SK-N-SH (cell line): ENCODE measurements around the gene ATG16L1. TPM values are rescaled to one million over a fixed set of nuclear protein-coding genes. Genes with fewer than 3 reads are reported as not detected.

Experiments
- CTCF ChIA-PET: fragments of 300-600, 350-600 bp; formaldehyde crosslinking; extraction: SDS; loops from one replicate; lab custom pipeline; 2021; lab: Yijun Ruan, JAX
- POLR2A ChIA-PET: fragments of 350-600 bp; sonication (Branson Sonifier 250); formaldehyde crosslinking; extraction: SDS; loops from one replicate; lab custom pipeline; 2020; ENCODE audit warnings: antibody characterized with exemption, inconsistent platforms; lab: Yijun Ruan, JAX
- DNase-seq: peaks from one replicate; pipeline ENCODE4 v3.0.0; 2012
- H2AFZ ChIP-seq: fragments of 200-600 bp; sonication (generic); 2 replicates; pipeline ENCODE4 v1.8.1; 2016; ENCODE audit warnings: antibody characterized with exemption, mild to moderate bottlenecking, low read depth
- H3F3A ChIP-seq: fragments of 200-600 bp; sonication (generic); replicated peaks from 2 replicates; pipeline ENCODE3; 2016; ENCODE audit warnings: antibody characterized with exemption, mild to moderate bottlenecking; ENCODE audit not compliant: insufficient read depth
- H3K27ac ChIP-seq, 2 experiments: fragments of 200-500 bp in 1 of 2; fragments of 200-600 bp in 1 of 2; sonication (Bioruptor generic) in 1 of 2; sonication (generic), shearing (Covaris generic) in 1 of 2; 2 replicates each; pipeline versions ENCODE4 v1.5.1 to v1.6.1; 2014 to 2016; ENCODE audit warnings: low read depth in 2 of 2, inconsistent platforms in 1 of 2, low read length in 1 of 2, mild to moderate bottlenecking in 1 of 2, mixed read lengths in 1 of 2
- H3K27me3 ChIP-seq: fragments of 200-600 bp; sonication (generic), shearing (Covaris generic); 2 replicates; pipeline ENCODE4 v1.6.1; 2016; ENCODE audit warnings: mixed run types; ENCODE audit not compliant: insufficient read depth
- H3K36me3 ChIP-seq, 2 experiments: fragments of 200-500 bp in 1 of 2; fragments of 200-600 bp in 1 of 2; sonication (Bioruptor generic) in 1 of 2; sonication (generic) in 1 of 2; replicated peaks in 1 of 2; 2 replicates each; pipeline versions ENCODE3 to v1.5.1; 2014 to 2016; ENCODE audit warnings: low read length in 1 of 2, mild to moderate bottlenecking in 1 of 2; ENCODE audit not compliant: insufficient read depth in 2 of 2, control insufficient read depth in 1 of 2
- H3K4me1 ChIP-seq, 2 experiments: fragments of 200-500 bp in 1 of 2; fragments of 200-600 bp in 1 of 2; sonication (Bioruptor generic) in 1 of 2; sonication (generic), shearing (Covaris generic) in 1 of 2; 2 replicates each; pipeline versions ENCODE4 v1.5.1 to v1.6.1; 2014 to 2016; ENCODE audit warnings: low read depth in 1 of 2, low read length in 1 of 2, mixed run types in 1 of 2; ENCODE audit not compliant: insufficient read depth in 2 of 2, control insufficient read depth in 1 of 2
- H3K4me2 ChIP-seq: fragments of 200-600 bp; sonication (generic), shearing (Covaris generic); 2 replicates; pipeline ENCODE4 v1.6.1; 2017; ENCODE audit warnings: mixed run types
- H3K4me3 ChIP-seq, 2 experiments: fragments of 200-500 bp in 1 of 2; fragments of 200-600 bp in 1 of 2; sonication (Bioruptor generic) in 1 of 2; sonication (generic), shearing (Covaris generic) in 1 of 2; 2 replicates each; pipeline versions ENCODE4 v1.5.1 to v1.8.1; 2014 to 2016; ENCODE audit warnings: low read depth in 2 of 2, inconsistent platforms in 1 of 2, low read length in 1 of 2, mild to moderate bottlenecking in 1 of 2, mixed read lengths in 1 of 2, moderate library complexity in 1 of 2
- H3K79me2 ChIP-seq: fragments of 200-600 bp; sonication (generic); 2 replicates; pipeline ENCODE4 v1.8.1; 2017; ENCODE audit warnings: mild to moderate bottlenecking; ENCODE audit not compliant: insufficient read depth
- H3K9ac ChIP-seq: fragments of 200-600 bp; sonication (generic); 2 replicates; pipeline ENCODE4 v1.6.1; 2017; ENCODE audit warnings: mixed run types
- H3K9me2 ChIP-seq: fragments of 200-600 bp; sonication (generic); 2 replicates; pipeline ENCODE4 v1.6.1; 2017; ENCODE audit warnings: mixed run types
- H3K9me3 ChIP-seq: fragments of 200-600 bp; sonication (generic); 2 replicates; pipeline ENCODE4 v1.6.1; 2017; ENCODE audit warnings: mixed run types, mild to moderate bottlenecking, moderate library complexity
- H4K20me1 ChIP-seq: fragments of 200-600 bp; sonication (generic); 2 replicates; pipeline ENCODE4 v1.6.1; 2017; ENCODE audit warnings: mild to moderate bottlenecking, mixed run types; ENCODE audit not compliant: insufficient read depth
- CHD2 ChIP-seq: fragments of 150-350 bp; IDR thresholded peaks from 2 replicates; pipeline ENCODE4 v1.6.1; 2018; ENCODE audit warnings: low read length; ENCODE audit not compliant: partially characterized antibody
- EZH2phosphoT487 ChIP-seq: fragments of 200-600 bp; sonication (generic); IDR thresholded peaks from 2 replicates; pipeline ENCODE4 v1.6.1; 2017; ENCODE audit warnings: low read depth, mixed run types, mild to moderate bottlenecking, antibody characterized with exemption, moderate library complexity, borderline replicate concordance
- FOXJ3 ChIP-seq: sonication (generic); formaldehyde crosslinking; IDR thresholded peaks from 2 replicates; pipeline ENCODE4 v1.5.1; 2020; ENCODE audit warnings: mild to moderate bottlenecking, missing genetic modification reagents
- FOXM1 ChIP-seq: IDR thresholded peaks from 2 replicates; pipeline ENCODE4 v1.4.0; 2012; ENCODE audit warnings: low read depth, mild to moderate bottlenecking
- GABPA ChIP-seq: IDR thresholded peaks from 2 replicates; pipeline ENCODE4 v1.4.0; 2012; ENCODE audit warnings: low read depth, mild to moderate bottlenecking
- GATA2 ChIP-seq: sonication (generic); formaldehyde crosslinking; IDR thresholded peaks from 2 replicates; pipeline ENCODE4 v1.5.0; 2020; ENCODE audit warnings: mild to moderate bottlenecking, missing genetic modification reagents
- NRF1 ChIP-seq: IDR thresholded peaks from 2 replicates; pipeline ENCODE4 v1.6.1; 2012; ENCODE audit warnings: low read depth, mild to moderate bottlenecking, low read length
- POLR2AphosphoS5 ChIP-seq: IDR thresholded peaks from 2 replicates; pipeline ENCODE4 v1.6.1; 2012; ENCODE audit warnings: low read depth, low read length
- RCOR1 ChIP-seq: fragments of 150-350 bp; IDR thresholded peaks from 2 replicates; pipeline ENCODE4 v1.6.1; 2017; ENCODE audit warnings: antibody characterized with exemption, low read length
- REST ChIP-seq: IDR thresholded peaks from 2 replicates; pipeline ENCODE4 v1.6.1; 2012; ENCODE audit warnings: mild to moderate bottlenecking, low read depth, low read length, moderate library complexity
- TEAD4 ChIP-seq: IDR thresholded peaks from 2 replicates; pipeline ENCODE4 v1.4.0; 2012; ENCODE audit warnings: mild to moderate bottlenecking, borderline replicate concordance; ENCODE audit not compliant: insufficient read depth
- USF1 ChIP-seq: IDR thresholded peaks from 2 replicates; pipeline ENCODE4 v1.4.0; 2012; ENCODE audit warnings: low read depth, borderline replicate concordance
- ZBTB33 ChIP-seq: IDR thresholded peaks from 2 replicates; pipeline ENCODE4 v1.4.0; 2012; ENCODE audit warnings: low read depth, borderline replicate concordance
- WGBS: methylation state at CpG from one replicate; pipeline ENCODE4 v1.1.6; 2017; ENCODE audit warnings: low lambda C conversion rate; 5-methylcytosine and 5-hydroxymethylcytosine counted together
- polyA plus RNA-seq, 3 experiments: library from polyadenylated mRNA; depleted of rRNA; stranded (reverse); fragments of >200 nt; gene quantifications; 2 replicates each; pipeline ENCODE4 v1.2.3, GENCODE V29; 2012

ATG16L1 gene
- polyA plus RNA-seq, 1 of the 3 experiments (the other 2 are of a cell fraction): 22.2 TPM

- no peak for TF ChIP-seq USF1
- no peak for TF ChIP-seq GABPA
- no peak for TF ChIP-seq NRF1
- no peak for TF ChIP-seq ZBTB33
These were observed 16.5 kb upstream of the ATG16L1 start (continued) for GRCh38 chr2:233234996-233235395.

- no peak overlapping the region for H2AFZ ChIP-seq
- no peak overlapping the region for H3K4me3 ChIP-seq
- H3K36me3 ChIP-seq: no peaks in the 10 kb centered on the region
- no peaks in the 10 kb centered on the region for H4K20me1 ChIP-seq
- H3K9me2 ChIP-seq: no peaks in the 10 kb centered on the region
- H3K9ac ChIP-seq: no peak overlapping the region
- H3K27me3 ChIP-seq: no peaks in the 10 kb centered on the region
- no peaks in the 10 kb centered on the region for H3K4me1 ChIP-seq
- TF ChIP-seq REST (no peak), TEAD4 (no peak), GABPA (no peak), POLR2AphosphoS5 (no peak), USF1 (no peak), FOXM1 (no peak), FOXJ3 (no peak), GATA2 (CRISPR knock-in tag) (no peak), CHD2 (no peak), RCOR1 (no peak), EZH2phosphoT487 (no peak)
- no peaks in the 10 kb centered on the region for H3K9me3 ChIP-seq
- no peaks in the 10 kb centered on the region for H3K79me2 ChIP-seq
- DNase-seq: no peak
- ChIA-PET POLR2A (no interaction called here), CTCF (interaction anchor here (1.7 kb wide), 1 partner anchor 603 kb away, joined by 3 read pairs; the partner anchor contains the start of gene EFHD1)
- H3F3A ChIP-seq: no peaks in the 10 kb centered on the region
- no peak overlapping the region for H3K27ac ChIP-seq
- 57% methylated on average over 1 of the region's 9 CpGs for WGBS
- no peak overlapping the region for H3K4me2 ChIP-seq
These were observed 15.5 kb upstream of the ATG16L1 start for GRCh38 chr2:233235977-233236376.
